Measurements from ENCODE around the gene CASP14. TPM values are rescaled to one million over a fixed set of nuclear protein-coding genes. Genes with fewer than 3 reads are reported as not detected.

The CASP14 gene
- total and polyA plus RNA-seq, 10 of the 15 experiments (the other 5 are each of a cell fraction or from before 2014, with no cell fraction given) = 0.06 to 0.40 (median 0.13) TPM; not detected in 2

GRCh38 chr19:15035795-15036311, 13.4 kb upstream of the CASP14 start:
- H4K20me1 ChIP-seq (ENCODE audit: control insufficient read depth, insufficient read depth) = no peaks in the 10 kb centered on the region
- BruUV-seq (replicated peaks) = no TSS peak
- no peaks in the 10 kb centered on the region for H3K79me2 ChIP-seq (ENCODE audit: control insufficient read depth, insufficient read depth, low read length)
- ChIA-PET SMC1A (ENCODE audit: uncharacterized antibody, unreplicated experiment) (no interaction called here), POLR2A (no interaction called here), CTCF (no interaction called here), RAD21 (ENCODE audit: unreplicated experiment) (no interaction called here)
- no peaks in the 10 kb centered on the region for H3K36me3 ChIP-seq (ENCODE audit: control insufficient read depth in 2 of 2, insufficient read depth in 2 of 2, low read length in 1 of 2)
- H3K9ac ChIP-seq (ENCODE audit: control insufficient read depth, insufficient read depth, low read length) = no peak overlapping the region
- FAIRE-seq (no peak), DNase-seq (ENCODE audit: low read depth, low spot score) (no peak), ATAC-seq (no peak)
- no peaks in the 10 kb centered on the region for H3K9me3 ChIP-seq (replicated peaks; ENCODE audit: control insufficient read depth, insufficient read depth, low read length)
- intact Hi-C loops (cut with micrococcal nuclease; ENCODE audit: unreplicated experiment) = no loop called here
- WGBS (ENCODE audit: insufficient coverage, insufficient replicate concordance, low lambda C conversion rate, missing lambda C conversion rate) = 0% methylated on average over 1 of the region's 1 CpG
- H3K4me2 ChIP-seq (ENCODE audit: control insufficient read depth, insufficient read depth) = no peak overlapping the region
- in situ Hi-C loops (cut with MboI) = no loop called here
- no peaks in the 10 kb centered on the region; a peak in 1 of 4 replicates for H3K27me3 ChIP-seq (replicated peaks in 1 of 2; ENCODE audit: control insufficient read depth in 2 of 2, insufficient read depth in 2 of 2, low read length in 1 of 2)
- no peak overlapping the region for H2AFZ ChIP-seq (ENCODE audit: control insufficient read depth, low read depth, low read length)
- H3K4me3 ChIP-seq = no peak overlapping the region
- no peak overlapping the region for H3K27ac ChIP-seq (ENCODE audit: control insufficient read depth, insufficient read depth)
- H3K4me1 ChIP-seq (ENCODE audit: control insufficient read depth, insufficient read depth, low read length) = no peaks in the 10 kb centered on the region
- TF ChIP-seq SIX5 (IDR thresholded peaks at IDR 0.05; ENCODE audit: low read depth, low read length, severe bottlenecking) = no peak
- TF ChIP-seq, protein P1, sequence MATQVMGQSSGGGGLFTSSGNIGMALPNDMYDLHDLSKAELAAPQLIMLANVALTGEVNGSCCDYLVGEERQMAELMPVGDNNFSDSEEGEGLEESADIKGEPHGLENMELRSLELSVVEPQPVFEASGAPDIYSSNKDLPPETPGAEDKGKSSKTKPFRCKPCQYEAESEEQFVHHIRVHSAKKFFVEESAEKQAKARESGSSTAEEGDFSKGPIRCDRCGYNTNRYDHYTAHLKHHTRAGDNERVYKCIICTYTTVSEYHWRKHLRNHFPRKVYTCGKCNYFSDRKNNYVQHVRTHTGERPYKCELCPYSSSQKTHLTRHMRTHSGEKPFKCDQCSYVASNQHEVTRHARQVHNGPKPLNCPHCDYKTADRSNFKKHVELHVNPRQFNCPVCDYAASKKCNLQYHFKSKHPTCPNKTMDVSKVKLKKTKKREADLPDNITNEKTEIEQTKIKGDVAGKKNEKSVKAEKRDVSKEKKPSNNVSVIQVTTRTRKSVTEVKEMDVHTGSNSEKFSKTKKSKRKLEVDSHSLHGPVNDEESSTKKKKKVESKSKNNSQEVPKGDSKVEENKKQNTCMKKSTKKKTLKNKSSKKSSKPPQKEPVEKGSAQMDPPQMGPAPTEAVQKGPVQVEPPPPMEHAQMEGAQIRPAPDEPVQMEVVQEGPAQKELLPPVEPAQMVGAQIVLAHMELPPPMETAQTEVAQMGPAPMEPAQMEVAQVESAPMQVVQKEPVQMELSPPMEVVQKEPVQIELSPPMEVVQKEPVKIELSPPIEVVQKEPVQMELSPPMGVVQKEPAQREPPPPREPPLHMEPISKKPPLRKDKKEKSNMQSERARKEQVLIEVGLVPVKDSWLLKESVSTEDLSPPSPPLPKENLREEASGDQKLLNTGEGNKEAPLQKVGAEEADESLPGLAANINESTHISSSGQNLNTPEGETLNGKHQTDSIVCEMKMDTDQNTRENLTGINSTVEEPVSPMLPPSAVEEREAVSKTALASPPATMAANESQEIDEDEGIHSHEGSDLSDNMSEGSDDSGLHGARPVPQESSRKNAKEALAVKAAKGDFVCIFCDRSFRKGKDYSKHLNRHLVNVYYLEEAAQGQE (IDR thresholded peaks at IDR 0.05; ENCODE audit: low read depth, low read length) = no peak
- TF ChIP-seq CHD1 (IDR thresholded peaks at IDR 0.05; ENCODE audit: low read depth, low read length) = no peak
- no peak for TF ChIP-seq BACH1 (IDR thresholded peaks at IDR 0.05; ENCODE audit: borderline replicate concordance)
- no peak for TF ChIP-seq DPF2 (IDR thresholded peaks at IDR 0.05)
- no peak for TF ChIP-seq EZH2 (IDR thresholded peaks at IDR 0.05; ENCODE audit: borderline replicate concordance, control insufficient read depth, low read depth, low read length)
- no peak for TF ChIP-seq RELA (IDR thresholded peaks at IDR 0.05; ENCODE audit: borderline replicate concordance, partially characterized antibody)
- TF ChIP-seq, protein P2, sequence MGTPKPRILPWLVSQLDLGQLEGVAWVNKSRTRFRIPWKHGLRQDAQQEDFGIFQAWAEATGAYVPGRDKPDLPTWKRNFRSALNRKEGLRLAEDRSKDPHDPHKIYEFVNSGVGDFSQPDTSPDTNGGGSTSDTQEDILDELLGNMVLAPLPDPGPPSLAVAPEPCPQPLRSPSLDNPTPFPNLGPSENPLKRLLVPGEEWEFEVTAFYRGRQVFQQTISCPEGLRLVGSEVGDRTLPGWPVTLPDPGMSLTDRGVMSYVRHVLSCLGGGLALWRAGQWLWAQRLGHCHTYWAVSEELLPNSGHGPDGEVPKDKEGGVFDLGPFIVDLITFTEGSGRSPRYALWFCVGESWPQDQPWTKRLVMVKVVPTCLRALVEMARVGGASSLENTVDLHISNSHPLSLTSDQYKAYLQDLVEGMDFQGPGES (IDR thresholded peaks at IDR 0.05) = no peak
- TF ChIP-seq, protein P3, sequence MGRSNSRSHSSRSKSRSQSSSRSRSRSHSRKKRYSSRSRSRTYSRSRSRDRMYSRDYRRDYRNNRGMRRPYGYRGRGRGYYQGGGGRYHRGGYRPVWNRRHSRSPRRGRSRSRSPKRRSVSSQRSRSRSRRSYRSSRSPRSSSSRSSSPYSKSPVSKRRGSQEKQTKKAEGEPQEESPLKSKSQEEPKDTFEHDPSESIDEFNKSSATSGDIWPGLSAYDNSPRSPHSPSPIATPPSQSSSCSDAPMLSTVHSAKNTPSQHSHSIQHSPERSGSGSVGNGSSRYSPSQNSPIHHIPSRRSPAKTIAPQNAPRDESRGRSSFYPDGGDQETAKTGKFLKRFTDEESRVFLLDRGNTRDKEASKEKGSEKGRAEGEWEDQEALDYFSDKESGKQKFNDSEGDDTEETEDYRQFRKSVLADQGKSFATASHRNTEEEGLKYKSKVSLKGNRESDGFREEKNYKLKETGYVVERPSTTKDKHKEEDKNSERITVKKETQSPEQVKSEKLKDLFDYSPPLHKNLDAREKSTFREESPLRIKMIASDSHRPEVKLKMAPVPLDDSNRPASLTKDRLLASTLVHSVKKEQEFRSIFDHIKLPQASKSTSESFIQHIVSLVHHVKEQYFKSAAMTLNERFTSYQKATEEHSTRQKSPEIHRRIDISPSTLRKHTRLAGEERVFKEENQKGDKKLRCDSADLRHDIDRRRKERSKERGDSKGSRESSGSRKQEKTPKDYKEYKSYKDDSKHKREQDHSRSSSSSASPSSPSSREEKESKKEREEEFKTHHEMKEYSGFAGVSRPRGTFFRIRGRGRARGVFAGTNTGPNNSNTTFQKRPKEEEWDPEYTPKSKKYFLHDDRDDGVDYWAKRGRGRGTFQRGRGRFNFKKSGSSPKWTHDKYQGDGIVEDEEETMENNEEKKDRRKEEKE (IDR thresholded peaks at IDR 0.05) = no peak
- no peak for TF ChIP-seq CBFB (IDR thresholded peaks at IDR 0.05; ENCODE audit: low read depth)
- TF ChIP-seq, protein P4, sequence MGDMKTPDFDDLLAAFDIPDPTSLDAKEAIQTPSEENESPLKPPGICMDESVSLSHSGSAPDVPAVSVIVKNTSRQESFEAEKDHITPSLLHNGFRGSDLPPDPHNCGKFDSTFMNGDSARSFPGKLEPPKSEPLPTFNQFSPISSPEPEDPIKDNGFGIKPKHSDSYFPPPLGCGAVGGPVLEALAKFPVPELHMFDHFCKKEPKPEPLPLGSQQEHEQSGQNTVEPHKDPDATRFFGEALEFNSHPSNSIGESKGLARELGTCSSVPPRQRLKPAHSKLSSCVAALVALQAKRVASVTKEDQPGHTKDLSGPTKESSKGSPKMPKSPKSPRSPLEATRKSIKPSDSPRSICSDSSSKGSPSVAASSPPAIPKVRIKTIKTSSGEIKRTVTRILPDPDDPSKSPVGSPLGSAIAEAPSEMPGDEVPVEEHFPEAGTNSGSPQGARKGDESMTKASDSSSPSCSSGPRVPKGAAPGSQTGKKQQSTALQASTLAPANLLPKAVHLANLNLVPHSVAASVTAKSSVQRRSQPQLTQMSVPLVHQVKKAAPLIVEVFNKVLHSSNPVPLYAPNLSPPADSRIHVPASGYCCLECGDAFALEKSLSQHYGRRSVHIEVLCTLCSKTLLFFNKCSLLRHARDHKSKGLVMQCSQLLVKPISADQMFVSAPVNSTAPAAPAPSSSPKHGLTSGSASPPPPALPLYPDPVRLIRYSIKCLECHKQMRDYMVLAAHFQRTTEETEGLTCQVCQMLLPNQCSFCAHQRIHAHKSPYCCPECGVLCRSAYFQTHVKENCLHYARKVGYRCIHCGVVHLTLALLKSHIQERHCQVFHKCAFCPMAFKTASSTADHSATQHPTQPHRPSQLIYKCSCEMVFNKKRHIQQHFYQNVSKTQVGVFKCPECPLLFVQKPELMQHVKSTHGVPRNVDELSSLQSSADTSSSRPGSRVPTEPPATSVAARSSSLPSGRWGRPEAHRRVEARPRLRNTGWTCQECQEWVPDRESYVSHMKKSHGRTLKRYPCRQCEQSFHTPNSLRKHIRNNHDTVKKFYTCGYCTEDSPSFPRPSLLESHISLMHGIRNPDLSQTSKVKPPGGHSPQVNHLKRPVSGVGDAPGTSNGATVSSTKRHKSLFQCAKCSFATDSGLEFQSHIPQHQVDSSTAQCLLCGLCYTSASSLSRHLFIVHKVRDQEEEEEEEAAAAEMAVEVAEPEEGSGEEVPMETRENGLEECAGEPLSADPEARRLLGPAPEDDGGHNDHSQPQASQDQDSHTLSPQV (IDR thresholded peaks at IDR 0.05) = no peak
- TF ChIP-seq HDAC2 (IDR thresholded peaks at IDR 0.05) = no peak
- no peak for TF ChIP-seq MYC (IDR thresholded peaks at IDR 0.05; ENCODE audit: insufficient read depth, insufficient read length, insufficient replicate concordance, low read length, severe bottlenecking)

Measured in GM12878 (cell line).